ENCODE data around the gene WDR45B. TPM values are rescaled to one million over a fixed set of nuclear protein-coding genes. Genes with fewer than 3 reads are reported as not detected.

WDR45B gene
- total and polyA plus RNA-seq, 2 donors (not counting 1 experiment from before 2014, with no cell fraction given) = 54.3 to 72.7 TPM

DNA sequence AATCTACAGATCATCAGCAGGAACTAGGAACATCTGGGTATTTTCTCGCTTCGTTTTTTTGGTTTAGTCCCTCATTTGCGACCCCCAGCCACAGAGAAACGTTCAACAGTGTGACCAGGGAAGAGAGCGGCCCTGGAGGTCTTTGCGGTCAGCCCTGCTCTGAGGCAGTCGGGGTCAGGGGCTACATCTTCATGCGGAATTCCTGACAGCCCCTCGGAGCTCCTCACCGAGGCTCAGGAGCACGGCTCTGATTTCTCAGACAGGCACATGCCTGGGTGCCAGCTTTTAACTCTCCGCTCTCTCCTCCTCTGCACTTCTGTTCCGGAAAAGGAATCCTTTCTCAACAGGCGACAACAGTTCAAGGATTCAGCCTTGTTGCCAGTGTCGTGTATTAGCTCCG is 8.0 kb upstream of the WDR45B start:
- Histone ChIP-seq H3K36me3 (replicated peaks in 1 of 2; ENCODE audit: control extremely low read depth in 1 of 2, control insufficient read depth in 1 of 2, extremely low read depth in 1 of 2, insufficient read depth in 2 of 2, low read length in 1 of 2) (peaks cover 0 to 2% of the 10 kb centered on the region in 2 experiments), H3K4me2 (replicated peaks; ENCODE audit: low read depth, low read length, poor library complexity, severe bottlenecking) (no peak overlapping the region), H2AFZ (ENCODE audit: insufficient read depth, low read depth, low read length, poor library complexity, severe bottlenecking) (no peak overlapping the region), H3K4me1 (ENCODE audit: control insufficient read depth in 2 of 2, insufficient read depth in 2 of 2, low read length in 2 of 2) (no peaks in the 10 kb centered on the region), H3K27ac (ENCODE audit: low read length in 2 of 2) (no peak overlapping the region), H3K9ac (ENCODE audit: low read length) (no peak overlapping the region), H3K4me3 (ENCODE audit: control extremely low read depth in 1 of 5, extremely low read depth in 1 of 5, insufficient read depth in 1 of 5, low read depth in 2 of 5, low read length in 4 of 5) (no peak overlapping the region), H3K79me2 (ENCODE audit: control insufficient read depth, insufficient read depth, low read length) (no peaks in the 10 kb centered on the region), H3K9me3 (ENCODE audit: control extremely low read depth in 1 of 3, control insufficient read depth in 2 of 3, insufficient read depth in 1 of 3, low read length in 2 of 3) (peaks cover 0 to 5% (median 0%) of the 10 kb centered on the region in 3 donors), H4K20me1 (ENCODE audit: control insufficient read depth, insufficient read depth, low read length, poor library complexity, severe bottlenecking) (no peaks in the 10 kb centered on the region), H3K27me3 (replicated peaks in 1 of 4; ENCODE audit: control extremely low read depth in 1 of 4, control insufficient read depth in 3 of 4, insufficient read depth in 4 of 4, low read length in 3 of 4) (no peaks in the 10 kb centered on the region)
- no peak overlapping the region for H3K27ac Mint-ChIP-seq
- peaks cover 8% of the 10 kb centered on the region for H3K4me1 Mint-ChIP-seq
- 95% methylated on average over 16 of the region's 16 CpGs for WGBS (ENCODE audit: insufficient coverage)
- no peaks in the 10 kb centered on the region for H3K27me3 Mint-ChIP-seq
- no peak for TF ChIP-seq EZH2 (IDR thresholded peaks at IDR 0.05; ENCODE audit: borderline replicate concordance, insufficient read depth, low read depth, low read length, poor library complexity, severe bottlenecking)
- TF ChIP-seq, protein P1, sequence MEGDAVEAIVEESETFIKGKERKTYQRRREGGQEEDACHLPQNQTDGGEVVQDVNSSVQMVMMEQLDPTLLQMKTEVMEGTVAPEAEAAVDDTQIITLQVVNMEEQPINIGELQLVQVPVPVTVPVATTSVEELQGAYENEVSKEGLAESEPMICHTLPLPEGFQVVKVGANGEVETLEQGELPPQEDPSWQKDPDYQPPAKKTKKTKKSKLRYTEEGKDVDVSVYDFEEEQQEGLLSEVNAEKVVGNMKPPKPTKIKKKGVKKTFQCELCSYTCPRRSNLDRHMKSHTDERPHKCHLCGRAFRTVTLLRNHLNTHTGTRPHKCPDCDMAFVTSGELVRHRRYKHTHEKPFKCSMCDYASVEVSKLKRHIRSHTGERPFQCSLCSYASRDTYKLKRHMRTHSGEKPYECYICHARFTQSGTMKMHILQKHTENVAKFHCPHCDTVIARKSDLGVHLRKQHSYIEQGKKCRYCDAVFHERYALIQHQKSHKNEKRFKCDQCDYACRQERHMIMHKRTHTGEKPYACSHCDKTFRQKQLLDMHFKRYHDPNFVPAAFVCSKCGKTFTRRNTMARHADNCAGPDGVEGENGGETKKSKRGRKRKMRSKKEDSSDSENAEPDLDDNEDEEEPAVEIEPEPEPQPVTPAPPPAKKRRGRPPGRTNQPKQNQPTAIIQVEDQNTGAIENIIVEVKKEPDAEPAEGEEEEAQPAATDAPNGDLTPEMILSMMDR (IDR thresholded peaks at IDR 0.05) = no peak
- no peak for ATAC-seq (ENCODE audit: low read depth)
- H3K4me3 Mint-ChIP-seq = no peak overlapping the region
- no peak for DNase-seq
- intact Hi-C loops (cut with micrococcal nuclease) = no loop called here
- ChIA-PET POLR2A (no interaction called here), CTCF (no interaction called here)
- H3K9me3 Mint-ChIP-seq (ENCODE audit: insufficient read depth) = no peaks in the 10 kb centered on the region

DNA sequence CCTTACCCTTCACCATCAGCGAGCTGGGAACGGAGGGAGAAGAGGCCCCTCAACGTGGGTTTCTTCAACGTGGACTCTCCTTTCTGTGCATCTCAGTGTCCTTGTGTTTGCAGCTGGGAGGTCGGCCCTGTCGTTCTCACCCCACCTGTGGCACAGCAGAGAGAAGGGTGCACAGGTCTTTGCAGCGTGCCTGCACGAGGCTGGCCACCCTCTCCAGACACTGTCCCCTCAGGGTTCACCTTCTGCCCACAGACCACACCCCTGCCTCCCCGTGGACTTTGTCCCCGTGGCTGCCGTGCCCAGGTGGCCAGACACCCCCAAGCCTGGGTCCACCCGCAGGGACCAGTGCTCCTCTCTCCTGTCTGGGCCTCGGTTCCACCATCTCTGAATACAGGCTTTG is 7.3 kb upstream of the WDR45B start:
- Mint-ChIP-seq H3K4me3 (no peak overlapping the region), H3K27me3 (no peaks in the 10 kb centered on the region), H3K27ac (no peak overlapping the region), H3K9me3 (ENCODE audit: insufficient read depth) (no peaks in the 10 kb centered on the region), H3K4me1 (peaks cover 8% of the 10 kb centered on the region)
- Histone ChIP-seq H3K36me3 (replicated peaks in 1 of 2; ENCODE audit: control extremely low read depth in 1 of 2, control insufficient read depth in 1 of 2, extremely low read depth in 1 of 2, insufficient read depth in 2 of 2, low read length in 1 of 2) (peaks cover 0 to 2% of the 10 kb centered on the region in 2 experiments), H3K79me2 (ENCODE audit: control insufficient read depth, insufficient read depth, low read length) (no peaks in the 10 kb centered on the region), H3K9me3 (ENCODE audit: control extremely low read depth in 1 of 3, control insufficient read depth in 2 of 3, insufficient read depth in 1 of 3, low read length in 2 of 3) (peaks cover 0 to 5% (median 0%) of the 10 kb centered on the region in 3 donors), H3K27me3 (replicated peaks in 1 of 4; ENCODE audit: control extremely low read depth in 1 of 4, control insufficient read depth in 3 of 4, insufficient read depth in 4 of 4, low read length in 3 of 4) (no peaks in the 10 kb centered on the region), H3K27ac (ENCODE audit: low read length in 2 of 2) (no peak overlapping the region), H2AFZ (ENCODE audit: insufficient read depth, low read depth, low read length, poor library complexity, severe bottlenecking) (no peak overlapping the region), H3K9ac (ENCODE audit: low read length) (no peak overlapping the region), H3K4me1 (ENCODE audit: control insufficient read depth in 2 of 2, insufficient read depth in 2 of 2, low read length in 2 of 2) (no peaks in the 10 kb centered on the region), H3K4me3 (ENCODE audit: control extremely low read depth in 1 of 5, extremely low read depth in 1 of 5, insufficient read depth in 1 of 5, low read depth in 2 of 5, low read length in 4 of 5) (no peak overlapping the region), H4K20me1 (ENCODE audit: control insufficient read depth, insufficient read depth, low read length, poor library complexity, severe bottlenecking) (no peaks in the 10 kb centered on the region), H3K4me2 (replicated peaks; ENCODE audit: low read depth, low read length, poor library complexity, severe bottlenecking) (no peak overlapping the region)
- no peak for ATAC-seq (ENCODE audit: low read depth)
- DNase-seq = no peak
- intact Hi-C loops (cut with micrococcal nuclease) = no loop called here
- 85% methylated on average over 11 of the region's 13 CpGs for WGBS (ENCODE audit: insufficient coverage)
- POLR2A ChIA-PET = no interaction called here
- CTCF ChIA-PET = no interaction called here
- TF ChIP-seq, protein P1 (IDR thresholded peaks at IDR 0.05) = no peak
- TF ChIP-seq EZH2 (IDR thresholded peaks at IDR 0.05; ENCODE audit: borderline replicate concordance, insufficient read depth, low read depth, low read length, poor library complexity, severe bottlenecking) = no peak
